ACC112 (cell line): ENCODE measurements around the gene ADCY1.

Experiments used
- H2AFZ ChIP-seq: fragments of 200-600 bp; sonication (generic); one replicate; pipeline ENCODE4 v1.6.0; 2017; ENCODE audit warnings: antibody characterized with exemption, low read length; ENCODE audit not compliant: unreplicated experiment
- H3K27ac ChIP-seq: fragments of 200-600 bp; sonication (generic); 2 replicates; pipeline ENCODE4 v1.5.1; 2014; ENCODE audit warnings: low read depth, mild to moderate bottlenecking, antibody characterized with exemption, low read length, moderate library complexity
- H3K27me3 ChIP-seq: fragments of 200-600 bp; sonication (generic); 2 replicates; pipeline ENCODE4 v1.6.1; 2014; ENCODE audit warnings: mild to moderate bottlenecking, antibody characterized with exemption, low read length, moderate library complexity, mixed read lengths; ENCODE audit not compliant: insufficient read depth
- H3K36me3 ChIP-seq: fragments of 200-600 bp; sonication (generic); 2 replicates; pipeline ENCODE4 v1.6.1; 2016; ENCODE audit warnings: mild to moderate bottlenecking, antibody characterized with exemption, low read length, moderate library complexity, mixed read lengths; ENCODE audit not compliant: insufficient read depth
- H3K4me1 ChIP-seq: fragments of 200-600 bp; sonication (generic); one replicate; pipeline ENCODE4 v1.6.1; 2016; ENCODE audit warnings: low read length, mixed read lengths; ENCODE audit not compliant: insufficient read depth, unreplicated experiment, control insufficient read depth
- H3K4me3 ChIP-seq: fragments of 200-600 bp; sonication (generic); 2 replicates; pipeline ENCODE4 v1.5.1; 2014; ENCODE audit warnings: mild to moderate bottlenecking, low read depth, low read length
- H3K79me2 ChIP-seq: fragments of 200-600 bp; sonication (generic); one replicate; pipeline ENCODE4 v1.6.0; 2016; ENCODE audit warnings: low read length; ENCODE audit not compliant: control insufficient read depth, unreplicated experiment, insufficient read depth

The ADCY1 gene

GRCh38 chr7:45680776-45681175 is 106.6 kb downstream of the ADCY1 start:
- no peaks in the 10 kb centered on the region for H3K36me3 ChIP-seq
- no peaks in the 10 kb centered on the region for H3K79me2 ChIP-seq
- no peak overlapping the region for H2AFZ ChIP-seq
- H3K27ac ChIP-seq: no peak overlapping the region
- H3K4me3 ChIP-seq: no peak overlapping the region
- H3K27me3 ChIP-seq: peaks cover 21% of the 10 kb centered on the region
- no peaks in the 10 kb centered on the region for H3K4me1 ChIP-seq

GRCh38 chr7:45681596-45682357 is 107.6 kb downstream of the ADCY1 start:
- Histone ChIP-seq H3K4me3 (no peak overlapping the region), H3K36me3 (no peaks in the 10 kb centered on the region), H2AFZ (no peak overlapping the region), H3K4me1 (no peaks in the 10 kb centered on the region), H3K27me3 (peaks cover 12% of the 10 kb centered on the region), H3K27ac (no peak overlapping the region), H3K79me2 (no peaks in the 10 kb centered on the region)

- H3K4me1 ChIP-seq: no peaks in the 10 kb centered on the region
- H3K27ac ChIP-seq: no peak overlapping the region
- peaks cover 12% of the 10 kb centered on the region for H3K27me3 ChIP-seq
- no peaks in the 10 kb centered on the region for H3K36me3 ChIP-seq
- no peak overlapping the region for H2AFZ ChIP-seq
- H3K4me3 ChIP-seq: no peak overlapping the region
- H3K79me2 ChIP-seq: no peaks in the 10 kb centered on the region
These were observed 108.2 kb downstream of the ADCY1 start for GRCh38 chr7:45682358-45682735.

GRCh38 chr7:45682836-45683555 is 108.8 kb downstream of the ADCY1 start:
- Histone ChIP-seq H3K27ac (no peak overlapping the region), H2AFZ (no peak overlapping the region), H3K4me3 (no peak overlapping the region), H3K79me2 (no peaks in the 10 kb centered on the region), H3K36me3 (no peaks in the 10 kb centered on the region), H3K4me1 (no peaks in the 10 kb centered on the region), H3K27me3 (peaks cover 7% of the 10 kb centered on the region)

GRCh38 chr7:45683556-45684148 is 109.5 kb downstream of the ADCY1 start:
- Histone ChIP-seq H3K27me3 (peaks cover 3% of the 10 kb centered on the region; the same call in 1 of the 2 replicates), H3K79me2 (no peaks in the 10 kb centered on the region), H3K4me1 (no peaks in the 10 kb centered on the region), H3K4me3 (no peak overlapping the region), H3K27ac (no peak overlapping the region), H2AFZ (no peak overlapping the region), H3K36me3 (no peaks in the 10 kb centered on the region)

- no peak overlapping the region for H3K27ac ChIP-seq
- no peak overlapping the region for H3K4me3 ChIP-seq
- H3K79me2 ChIP-seq: no peaks in the 10 kb centered on the region
- H2AFZ ChIP-seq: no peak overlapping the region
- H3K36me3 ChIP-seq: no peaks in the 10 kb centered on the region
- 0 out of 2 replicates have a peak, but pooled peaks cover 3% of the 10 kb centered on the region for H3K27me3 ChIP-seq
- peaks cover 11% of the 10 kb centered on the region for H3K4me1 ChIP-seq
These were observed 110.9 kb downstream of the ADCY1 start for GRCh38 chr7:45684910-45685618.

- Histone ChIP-seq H3K27ac (no peak overlapping the region), H3K36me3 (no peaks in the 10 kb centered on the region), H3K27me3 (0 out of 2 replicates have a peak, but pooled peaks cover 3% of the 10 kb centered on the region), H3K4me1 (peaks cover 11% of the 10 kb centered on the region), H3K79me2 (no peaks in the 10 kb centered on the region), H2AFZ (no peak overlapping the region), H3K4me3 (no peak overlapping the region)
These were observed 111.6 kb downstream of the ADCY1 start for GRCh38 chr7:45685619-45686240.

GRCh38 chr7:45686441-45687184 is 112.4 kb downstream of the ADCY1 start:
- no peak overlapping the region for H2AFZ ChIP-seq
- H3K36me3 ChIP-seq: no peaks in the 10 kb centered on the region
- H3K27me3 ChIP-seq: 0 out of 2 replicates have a peak, but pooled peaks cover 3% of the 10 kb centered on the region
- H3K4me3 ChIP-seq: no peak overlapping the region
- H3K4me1 ChIP-seq: peaks cover 11% of the 10 kb centered on the region
- H3K79me2 ChIP-seq: no peaks in the 10 kb centered on the region
- H3K27ac ChIP-seq: no peak overlapping the region

- Histone ChIP-seq H3K79me2 (no peaks in the 10 kb centered on the region), H3K27ac (no peak overlapping the region), H3K4me3 (no peak overlapping the region), H3K27me3 (0 out of 2 replicates have a peak, but pooled peaks cover 3% of the 10 kb centered on the region), H3K4me1 (peaks cover 11% of the 10 kb centered on the region), H3K36me3 (no peaks in the 10 kb centered on the region), H2AFZ (no peak overlapping the region)
These were observed 113.0 kb downstream of the ADCY1 start for GRCh38 chr7:45687185-45687560.
